Right lobe of liver (tissue), 6 donors: Measurements from ENCODE around the gene DLG2. TPM values are rescaled to one million over a fixed set of nuclear protein-coding genes. Genes with fewer than 3 reads are reported as not detected.

Experiments
- ATAC-seq, 4 donors: fragments of 200-7000 bp; cut with Tn5 transposase; one replicate each; pipeline ENCODE4 v1.9.1; 2020; ENCODE audit warnings: mild to moderate bottlenecking in 4 of 4, moderate library complexity in 4 of 4
- DNase-seq, 3 donors: peaks; one replicate each; pipeline ENCODE4 v3.0.0-alpha.2; 2020
- H3K27ac ChIP-seq, 3 donors: fragments of 200-600 bp; one replicate each; pipeline ENCODE4 v1.8.0; 2022
- H3K27me3 ChIP-seq, 2 donors: fragments of 200-600 bp; one replicate each; pipeline ENCODE4 v1.8.0; 2022
- H3K36me3 ChIP-seq, 4 donors: fragments of 200-600 bp; sonication (generic) in 1 of 4; one replicate each; pipeline versions ENCODE4 v1.5.1 to v1.8.0; 2017 to 2022; ENCODE audit warnings: control low read depth in 1 of 4
- H3K4me1 ChIP-seq, 4 donors: fragments of 200-600 bp; sonication (generic) in 1 of 4; one replicate each; pipeline versions ENCODE4 v1.5.1 to v1.8.0; 2017 to 2022; ENCODE audit warnings: control low read depth in 1 of 4
- H3K4me3 ChIP-seq, 3 donors: fragments of 200-600 bp; one replicate each; pipeline ENCODE4 v1.8.0; 2022
- H3K9me3 ChIP-seq, 4 donors: fragments of 200-600 bp; sonication (generic) in 1 of 4; one replicate each; pipeline versions ENCODE4 v1.5.1 to v1.8.0; 2017 to 2022; ENCODE audit warnings: control low read depth in 1 of 4
- POLR2A ChIP-seq: fragments of 450-650 bp; IDR thresholded peaks from one replicate; pipeline ENCODE4 v1.6.1; 2017; ENCODE audit warnings: antibody characterized with exemption, mild to moderate bottlenecking
- WGBS: methylation state at CpG from one replicate; pipeline ENCODE4 v1.1.6; 2018; ENCODE audit warnings: low coverage, low lambda C conversion rate; ENCODE audit not compliant: insufficient coverage; ENCODE audit errors: missing lambda C conversion rate; 5-methylcytosine and 5-hydroxymethylcytosine counted together
- intact Hi-C, 2 donors: fragments of 100-400 bp; cut with DNase I; formaldehyde crosslinking; loops; one replicate each; pipeline versions ENCODE4 v1.11.2 to v1.14.1; 2022
- total RNA-seq, 6 experiments: library from RNA; depleted of rRNA in 2 of 6; stranded (reverse); fragments of >200 nt in 2 of 6; fragmentation: NEBNext Ultra II Directional in 3 of 6; extraction: Animal tissue kit (Norgen Biotek cat#: 25700) in 3 of 6; gene quantifications; one replicate each; pipeline versions ENCODE4 v1.1.0 to v1.2.4, GENCODE V29; 2016 to 2023
- TF ChIP-seq, protein P1 (sequence below), 4 donors: fragments of 200-600 bp in 3 of 4; fragments of 450-650 bp in 1 of 4; IDR thresholded peaks; one replicate each; pipeline versions ENCODE4 v1.5.1 to v1.8.0; 2016 to 2022; ENCODE audit warnings: antibody characterized with exemption in 4 of 4, mild to moderate bottlenecking in 2 of 4
- donor health status: DM: no; HTN: yes; CAD: no.
- donor health status: DM: no; HTN: no; CAD: no.
- donor health status: DM: no; HTN: no; CAD: no.
- donor health status: DM: no; HTN: yes; CAD: no.
- donor health status: DM: no; HTN: yes; CAD: no.

DLG2 gene
- total RNA-seq, 6 experiments from 2014 or later, result 1.2 to 6.4 (median 2.5) TPM

GRCh38 chr11:83549984-83550667 is 2077.0 kb downstream of the DLG2 start:
- DNase-seq, result no peak
- H3K27ac ChIP-seq, result no peak overlapping the region

GRCh38 chr11:83546368-83546767 is 2080.8 kb downstream of the DLG2 start:
- H3K4me3 ChIP-seq, result no peak overlapping the region
- H3K27me3 ChIP-seq, result no peaks in the 10 kb centered on the region
- DNase-seq (no peak), ATAC-seq (no peak)
- TF ChIP-seq, protein P1, sequence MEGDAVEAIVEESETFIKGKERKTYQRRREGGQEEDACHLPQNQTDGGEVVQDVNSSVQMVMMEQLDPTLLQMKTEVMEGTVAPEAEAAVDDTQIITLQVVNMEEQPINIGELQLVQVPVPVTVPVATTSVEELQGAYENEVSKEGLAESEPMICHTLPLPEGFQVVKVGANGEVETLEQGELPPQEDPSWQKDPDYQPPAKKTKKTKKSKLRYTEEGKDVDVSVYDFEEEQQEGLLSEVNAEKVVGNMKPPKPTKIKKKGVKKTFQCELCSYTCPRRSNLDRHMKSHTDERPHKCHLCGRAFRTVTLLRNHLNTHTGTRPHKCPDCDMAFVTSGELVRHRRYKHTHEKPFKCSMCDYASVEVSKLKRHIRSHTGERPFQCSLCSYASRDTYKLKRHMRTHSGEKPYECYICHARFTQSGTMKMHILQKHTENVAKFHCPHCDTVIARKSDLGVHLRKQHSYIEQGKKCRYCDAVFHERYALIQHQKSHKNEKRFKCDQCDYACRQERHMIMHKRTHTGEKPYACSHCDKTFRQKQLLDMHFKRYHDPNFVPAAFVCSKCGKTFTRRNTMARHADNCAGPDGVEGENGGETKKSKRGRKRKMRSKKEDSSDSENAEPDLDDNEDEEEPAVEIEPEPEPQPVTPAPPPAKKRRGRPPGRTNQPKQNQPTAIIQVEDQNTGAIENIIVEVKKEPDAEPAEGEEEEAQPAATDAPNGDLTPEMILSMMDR (IDR thresholded peaks at IDR 0.05), result no peak
- no peak for TF ChIP-seq POLR2A
- intact Hi-C loops, result no loop called here
- H3K4me1 ChIP-seq, result no peaks in the 10 kb centered on the region
- WGBS, result 65% methylated on average over 3 of the region's 3 CpGs
- no peaks in the 10 kb centered on the region for H3K36me3 ChIP-seq
- no peaks in the 10 kb centered on the region for H3K9me3 ChIP-seq
- no peak overlapping the region for H3K27ac ChIP-seq

More at GRCh38 chr11:83549984-83550667, 2077.0 kb downstream of the DLG2 start:
- H3K4me1 ChIP-seq, result no peaks in the 10 kb centered on the region
- H3K9me3 ChIP-seq, result no peaks in the 10 kb centered on the region
- no peaks in the 10 kb centered on the region for H3K27me3 ChIP-seq
- TF ChIP-seq, protein P1 (IDR thresholded peaks at IDR 0.05), result no peak
- TF ChIP-seq POLR2A, result no peak
- ATAC-seq, result no peak
- WGBS, result 91% methylated on average over 4 of the region's 5 CpGs
- no peak overlapping the region for H3K4me3 ChIP-seq
- H3K36me3 ChIP-seq, result no peaks in the 10 kb centered on the region
- intact Hi-C loops, result no loop called here

- Histone ChIP-seq H3K4me3 (no peak overlapping the region), H3K9me3 (no peaks in the 10 kb centered on the region), H3K27ac (no peak overlapping the region), H3K4me1 (no peaks in the 10 kb centered on the region), H3K27me3 (no peaks in the 10 kb centered on the region), H3K36me3 (no peaks in the 10 kb centered on the region)
- DNase-seq (no peak), ATAC-seq (no peak)
- TF ChIP-seq POLR2A, result no peak
- TF ChIP-seq, protein P1 (IDR thresholded peaks at IDR 0.05), result no peak
- 66% methylated on average over 5 of the region's 6 CpGs for WGBS
- intact Hi-C loops, result no loop called here
Measured at GRCh38 chr11:83545494-83546260, 2081.5 kb downstream of the DLG2 start.

- no peak overlapping the region for H3K4me3 ChIP-seq
- ATAC-seq (no peak), DNase-seq (no peak)
- no peak for TF ChIP-seq POLR2A
- TF ChIP-seq, protein P1 (IDR thresholded peaks at IDR 0.05), result no peak
- no peaks in the 10 kb centered on the region for H3K36me3 ChIP-seq
- H3K9me3 ChIP-seq, result no peaks in the 10 kb centered on the region
- H3K27ac ChIP-seq, result no peak overlapping the region
- H3K27me3 ChIP-seq, result no peaks in the 10 kb centered on the region
- WGBS, result 70% methylated on average over 1 of the region's 1 CpG
- intact Hi-C loops, result no loop called here
- no peaks in the 10 kb centered on the region for H3K4me1 ChIP-seq
Measured at GRCh38 chr11:83544846-83545245, 2082.3 kb downstream of the DLG2 start.
